ENCODE data around the gene RNF112.
"Not testable (repeated sequence)": the region's sequence is repeated elsewhere in the genome, so short reads cannot be mapped to it uniquely, and the experiment has no call there.

The RNF112 gene

GRCh38 chr17:19448341-19449268 lies 37.6 kb downstream of the RNF112 start:
- DNase-seq (ENCODE audit: low read depth in 2 of 2) = no peak

- DNase-seq (ENCODE audit: low read depth in 2 of 2) = no peak
These were observed 38.6 kb downstream of the RNF112 start for GRCh38 chr17:19449656-19450055.

GRCh38 chr17:19453296-19453695 lies 42.3 kb downstream of the RNF112 start:
- no peak for DNase-seq (ENCODE audit: low read depth in 2 of 2)

- DNase-seq (ENCODE audit: low read depth in 2 of 2) = no peak
These were observed 43.0 kb downstream of the RNF112 start for GRCh38 chr17:19454074-19454473.

GRCh38 chr17:19456016-19456927 lies 45.2 kb downstream of the RNF112 start:
- no peak for DNase-seq (ENCODE audit: low read depth in 2 of 2)

GRCh38 chr17:19457046-19457445 lies 46.0 kb downstream of the RNF112 start:
- DNase-seq (ENCODE audit: low read depth in 2 of 2) = no peak

GRCh38 chr17:19457830-19458271 lies 46.8 kb downstream of the RNF112 start:
- no peak for DNase-seq (ENCODE audit: low read depth in 2 of 2)

- DNase-seq (ENCODE audit: low read depth in 2 of 2) = not testable (repeated sequence)
These were observed 47.4 kb downstream of the RNF112 start for GRCh38 chr17:19458481-19458880.

GRCh38 chr17:19459018-19459655 lies 48.1 kb downstream of the RNF112 start:
- not testable (repeated sequence) for DNase-seq (ENCODE audit: low read depth in 2 of 2)

- no peak for DNase-seq (ENCODE audit: low read depth in 2 of 2)
These were observed 49.7 kb downstream of the RNF112 start for GRCh38 chr17:19460700-19461099.

- DNase-seq (ENCODE audit: low read depth in 2 of 2) = no peak
These were observed 50.1 kb downstream of the RNF112 start for GRCh38 chr17:19461116-19461515.

GRCh38 chr17:19461681-19462080 lies 50.6 kb downstream of the RNF112 start:
- no peak for DNase-seq (ENCODE audit: low read depth in 2 of 2)

- not testable (repeated sequence) for DNase-seq (ENCODE audit: low read depth in 2 of 2)
These were observed 51.5 kb downstream of the RNF112 start for GRCh38 chr17:19462456-19463035.

GRCh38 chr17:19464031-19465026 lies 53.3 kb downstream of the RNF112 start:
- no peak for DNase-seq (ENCODE audit: low read depth in 2 of 2)

Data from activated CD4-positive, alpha-beta T cell treated with anti-CD3 and anti-CD28 coated beads for 24 hours (primary cell).